ENCODE measurements around the gene TUBA4B. TPM values are rescaled to one million over a fixed set of nuclear protein-coding genes. Genes with fewer than 3 reads are reported as not detected.
"Not testable (repeated sequence)": the region's sequence is repeated elsewhere in the genome, so short reads cannot be mapped to it uniquely, and the experiment has no call there.

Gene TUBA4B
- total RNA-seq, 1 donor, result not detected

- TF ChIP-seq CTCF (IDR thresholded peaks at IDR 0.05; ENCODE audit: insufficient read depth, low read length), result no peak
- no peak overlapping the region for H3K4me3 ChIP-seq (ENCODE audit: low read depth, low read length)
- no peak for DNase-seq (ENCODE audit: low read depth)
Measured at GRCh38 chr2:219282375-219282774, 29.3 kb downstream of the TUBA4B start.

- DNase-seq (ENCODE audit: low read depth), result no peak
- H3K4me3 ChIP-seq (ENCODE audit: low read depth, low read length), result no peak overlapping the region
- TF ChIP-seq CTCF (IDR thresholded peaks at IDR 0.05; ENCODE audit: insufficient read depth, low read length), result no peak
Measured at GRCh38 chr2:219282943-219283581, 30.0 kb downstream of the TUBA4B start.

- H3K4me3 ChIP-seq (ENCODE audit: low read depth, low read length), result no peak overlapping the region
- no peak for DNase-seq (ENCODE audit: low read depth)
- TF ChIP-seq CTCF (IDR thresholded peaks at IDR 0.05; ENCODE audit: insufficient read depth, low read length), result no peak
Measured at GRCh38 chr2:219284501-219285372, 31.7 kb downstream of the TUBA4B start.

- no peak for TF ChIP-seq CTCF (IDR thresholded peaks at IDR 0.05; ENCODE audit: insufficient read depth, low read length)
- H3K4me3 ChIP-seq (ENCODE audit: low read depth, low read length), result no peak overlapping the region
- no peak for DNase-seq (ENCODE audit: low read depth)
Measured at GRCh38 chr2:219285373-219285735, 32.3 kb downstream of the TUBA4B start.

GRCh38 chr2:219285894-219286425 is 32.9 kb downstream of the TUBA4B start:
- no peak overlapping the region for H3K4me3 ChIP-seq (ENCODE audit: low read depth, low read length)
- peak; percentile 65 for DNase-seq (ENCODE audit: low read depth)
- no peak for TF ChIP-seq CTCF (IDR thresholded peaks at IDR 0.05; ENCODE audit: insufficient read depth, low read length)

GRCh38 chr2:219286436-219287115 is 33.5 kb downstream of the TUBA4B start:
- DNase-seq (ENCODE audit: low read depth), result no peak
- TF ChIP-seq CTCF (IDR thresholded peaks at IDR 0.05; ENCODE audit: insufficient read depth, low read length), result no peak
- H3K4me3 ChIP-seq (ENCODE audit: low read depth, low read length), result no peak overlapping the region

GRCh38 chr2:219287116-219287440 is 34.0 kb downstream of the TUBA4B start:
- H3K4me3 ChIP-seq (ENCODE audit: low read depth, low read length); DNase-seq (ENCODE audit: low read depth): not testable (repeated sequence)

All from fibroblast of the aortic adventitia (primary cell).